ENCODE measurements around the gene TSPAN8.

DNA sequence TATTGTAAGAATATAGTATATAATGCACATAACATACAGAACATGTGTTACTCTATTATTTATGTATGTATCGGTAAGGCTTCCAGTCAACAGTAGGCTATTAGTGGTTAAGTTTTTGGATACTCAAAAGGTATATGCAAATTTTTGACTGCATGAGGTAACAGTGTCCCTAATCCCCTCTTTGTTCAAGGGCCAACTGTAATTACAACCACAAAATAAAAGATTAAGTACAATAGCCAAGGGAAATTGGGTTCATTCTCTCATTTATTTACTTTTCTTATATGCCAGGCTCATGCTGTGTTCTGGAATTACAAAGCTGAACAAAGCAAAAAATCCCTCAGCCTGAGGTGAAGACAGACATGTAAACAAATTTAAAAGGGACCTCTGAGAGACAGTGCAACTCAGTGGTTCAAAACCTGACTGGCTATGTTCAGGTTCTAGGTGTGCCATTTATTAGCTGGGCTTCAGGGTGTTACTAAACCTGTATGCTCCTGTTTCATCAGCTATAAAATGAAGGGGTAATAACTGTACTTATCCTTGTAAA, 43.4 kb upstream of the TSPAN8 start:
- no peak for TF ChIP-seq FOS (IDR thresholded peaks at IDR 0.05; ENCODE audit: borderline replicate concordance, extremely low read depth, insufficient read length)
- TF ChIP-seq DPF2 (IDR thresholded peaks at IDR 0.05), result no peak
- TF ChIP-seq ESRRA (IDR thresholded peaks at IDR 0.05; ENCODE audit: low read length), result no peak
- no peak for TF ChIP-seq SIN3A (IDR thresholded peaks at IDR 0.05; ENCODE audit: low read depth, low read length)
- TF ChIP-seq, protein P1, sequence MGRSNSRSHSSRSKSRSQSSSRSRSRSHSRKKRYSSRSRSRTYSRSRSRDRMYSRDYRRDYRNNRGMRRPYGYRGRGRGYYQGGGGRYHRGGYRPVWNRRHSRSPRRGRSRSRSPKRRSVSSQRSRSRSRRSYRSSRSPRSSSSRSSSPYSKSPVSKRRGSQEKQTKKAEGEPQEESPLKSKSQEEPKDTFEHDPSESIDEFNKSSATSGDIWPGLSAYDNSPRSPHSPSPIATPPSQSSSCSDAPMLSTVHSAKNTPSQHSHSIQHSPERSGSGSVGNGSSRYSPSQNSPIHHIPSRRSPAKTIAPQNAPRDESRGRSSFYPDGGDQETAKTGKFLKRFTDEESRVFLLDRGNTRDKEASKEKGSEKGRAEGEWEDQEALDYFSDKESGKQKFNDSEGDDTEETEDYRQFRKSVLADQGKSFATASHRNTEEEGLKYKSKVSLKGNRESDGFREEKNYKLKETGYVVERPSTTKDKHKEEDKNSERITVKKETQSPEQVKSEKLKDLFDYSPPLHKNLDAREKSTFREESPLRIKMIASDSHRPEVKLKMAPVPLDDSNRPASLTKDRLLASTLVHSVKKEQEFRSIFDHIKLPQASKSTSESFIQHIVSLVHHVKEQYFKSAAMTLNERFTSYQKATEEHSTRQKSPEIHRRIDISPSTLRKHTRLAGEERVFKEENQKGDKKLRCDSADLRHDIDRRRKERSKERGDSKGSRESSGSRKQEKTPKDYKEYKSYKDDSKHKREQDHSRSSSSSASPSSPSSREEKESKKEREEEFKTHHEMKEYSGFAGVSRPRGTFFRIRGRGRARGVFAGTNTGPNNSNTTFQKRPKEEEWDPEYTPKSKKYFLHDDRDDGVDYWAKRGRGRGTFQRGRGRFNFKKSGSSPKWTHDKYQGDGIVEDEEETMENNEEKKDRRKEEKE (IDR thresholded peaks at IDR 0.05), result no peak
- TF ChIP-seq NFXL1 (IDR thresholded peaks at IDR 0.05; ENCODE audit: borderline replicate concordance), result no peak
- TF ChIP-seq CTCF (IDR thresholded peaks at IDR 0.05 in 2 of 3, conservative IDR thresholded peaks at IDR 0.05 in 1 of 3; ENCODE audit: control insufficient read depth in 2 of 3, extremely low read depth in 1 of 3, insufficient read depth in 1 of 3, low read depth in 3 of 3, low read length in 3 of 3), result no peak
- TF ChIP-seq BHLHE40 (IDR thresholded peaks at IDR 0.05; ENCODE audit: borderline replicate concordance in 1 of 2, low read depth in 2 of 2, low read length in 1 of 2), result no peak
- no peak for TF ChIP-seq EZH2 (IDR thresholded peaks at IDR 0.05; ENCODE audit: borderline replicate concordance, control insufficient read depth, low read depth, low read length)
- no peak for TF ChIP-seq CHD1 (IDR thresholded peaks at IDR 0.05; ENCODE audit: low read depth, low read length)
- no peak for TF ChIP-seq RAD21 (IDR thresholded peaks at IDR 0.05; ENCODE audit: insufficient read depth, low read depth, low read length)
